Mesenchymal stem cell (in vitro differentiated cells and primary cell): Measurements from ENCODE around the gene EFTUD2.

Experiments
- DNase-seq: peaks from one replicate; pipeline ENCODE4 v3.0.0-alpha.2; 2013
- H2AFZ ChIP-seq: one replicate; pipeline ENCODE4 v1.6.1; 2013; ENCODE audit warnings: low read depth, mild to moderate bottlenecking, control low read depth, inconsistent platforms, low read length, moderate library complexity
- H2AK5ac ChIP-seq: 2 replicates; pipeline ENCODE4 v1.6.1; 2013; ENCODE audit warnings: low read length, moderate library complexity, mild to moderate bottlenecking, inconsistent platforms; ENCODE audit not compliant: severe bottlenecking
- H2BK120ac ChIP-seq: one replicate; pipeline ENCODE4 v1.6.1; 2013; ENCODE audit warnings: low read depth, mild to moderate bottlenecking, inconsistent platforms, low read length, moderate library complexity
- H2BK12ac ChIP-seq, 2 experiments: one replicate each; pipeline ENCODE4 v1.6.1; 2013; ENCODE audit warnings: inconsistent platforms in 2 of 2, low read length in 2 of 2, mild to moderate bottlenecking in 2 of 2, moderate library complexity in 2 of 2, control low read depth in 1 of 2
- H2BK15ac ChIP-seq: one replicate; pipeline ENCODE4 v1.6.1; 2013; ENCODE audit warnings: mild to moderate bottlenecking, low read depth, inconsistent platforms; ENCODE audit not compliant: poor library complexity, severe bottlenecking
- H2BK5ac ChIP-seq: 2 replicates; pipeline ENCODE4 v1.6.1; 2013; ENCODE audit warnings: low read depth, mild to moderate bottlenecking, low read length, control low read depth, inconsistent platforms; ENCODE audit not compliant: poor library complexity, severe bottlenecking
- H3K14ac ChIP-seq, 2 experiments: one replicate each; pipeline ENCODE4 v1.6.1; 2013; ENCODE audit warnings: inconsistent platforms in 2 of 2, low read length in 2 of 2, control low read depth in 1 of 2, mild to moderate bottlenecking in 1 of 2, moderate library complexity in 1 of 2
- H3K18ac ChIP-seq, 2 experiments: one replicate each; pipeline ENCODE4 v1.6.1; 2013; ENCODE audit warnings: inconsistent platforms in 2 of 2, low read length in 2 of 2, control low read depth in 1 of 2, low read depth in 1 of 2, mild to moderate bottlenecking in 1 of 2
- H3K23ac ChIP-seq, 2 experiments: one replicate each; pipeline ENCODE4 v1.6.1; 2013; ENCODE audit warnings: inconsistent platforms in 2 of 2, low read length in 2 of 2, mild to moderate bottlenecking in 2 of 2, moderate library complexity in 2 of 2, control low read depth in 1 of 2
- H3K27ac ChIP-seq: 2 replicates; pipeline ENCODE4 v1.5.1; 2013; ENCODE audit warnings: mild to moderate bottlenecking, moderate library complexity, low read length, control low read depth, inconsistent platforms; ENCODE audit not compliant: poor library complexity, severe bottlenecking
- H3K27me3 ChIP-seq, 2 experiments: 2 replicates each; pipeline versions ENCODE4 v1.6.1 to v1.7.0; 2013; ENCODE audit warnings: low read length in 2 of 2, mild to moderate bottlenecking in 2 of 2, moderate library complexity in 2 of 2, control low read depth in 1 of 2, inconsistent platforms in 1 of 2; ENCODE audit not compliant: control insufficient read depth in 1 of 2, insufficient read depth in 1 of 2
- H3K36me3 ChIP-seq, 2 experiments: 2 replicates each; pipeline versions ENCODE4 v1.6.1 to v1.7.0; 2013; ENCODE audit warnings: low read length in 2 of 2, control low read depth in 1 of 2, inconsistent platforms in 1 of 2, low read depth in 1 of 2, mild to moderate bottlenecking in 1 of 2; ENCODE audit not compliant: insufficient read depth in 2 of 2, control insufficient read depth in 1 of 2
- H3K4ac ChIP-seq, 2 experiments: one replicate each; pipeline ENCODE4 v1.6.1; 2013; ENCODE audit warnings: inconsistent platforms in 2 of 2, low read length in 2 of 2, mild to moderate bottlenecking in 2 of 2, moderate library complexity in 2 of 2, control low read depth in 1 of 2, low read depth in 1 of 2
- H3K4me1 ChIP-seq: 2 replicates; pipeline ENCODE4 v1.6.1; 2013; ENCODE audit warnings: low read depth, low read length, control low read depth; ENCODE audit not compliant: control insufficient read depth, insufficient read depth
- H3K4me2 ChIP-seq: 2 replicates; pipeline ENCODE4 v1.6.1; 2013; ENCODE audit warnings: low read length, mild to moderate bottlenecking, inconsistent platforms; ENCODE audit not compliant: poor library complexity, severe bottlenecking
- H3K4me3 ChIP-seq, 2 experiments: 2 replicates each; pipeline versions ENCODE4 v1.5.1 to v1.7.0; 2013; ENCODE audit warnings: low read length in 2 of 2, mild to moderate bottlenecking in 2 of 2, control low read depth in 1 of 2, low read depth in 1 of 2; ENCODE audit not compliant: insufficient read depth in 1 of 2
- H3K79me1 ChIP-seq: replicated peaks from 2 replicates; pipeline ENCODE4 v1.6.1; 2013; ENCODE audit warnings: mild to moderate bottlenecking, control low read depth, low read length, inconsistent platforms; ENCODE audit not compliant: poor library complexity, severe bottlenecking
- H3K9ac ChIP-seq: 2 replicates; pipeline ENCODE4 v1.7.0; 2013; ENCODE audit warnings: mild to moderate bottlenecking, low read length, moderate library complexity
- H3K9me3 ChIP-seq: 2 replicates; pipeline ENCODE4 v1.7.0; 2013; ENCODE audit warnings: mild to moderate bottlenecking, low read length; ENCODE audit not compliant: control insufficient read depth
- H4K8ac ChIP-seq: one replicate; pipeline ENCODE4 v1.6.1; 2013; ENCODE audit warnings: inconsistent platforms, mild to moderate bottlenecking, low read length, moderate library complexity
- H4K91ac ChIP-seq: one replicate; pipeline ENCODE4 v1.6.1; 2013; ENCODE audit warnings: mild to moderate bottlenecking, low read length, inconsistent platforms
- WGBS: methylation state at CpG from one replicate; pipeline ENCODE4 v1.1.7; 2013; ENCODE audit warnings: mixed read lengths; 5-methylcytosine and 5-hydroxymethylcytosine counted together

EFTUD2 gene

GRCh38 chr17:44904001-44904984, 5.0 kb upstream of the EFTUD2 start:
- H4K91ac ChIP-seq = peak overlapping the region; percentile 89
- no peak overlapping the region for H3K27ac ChIP-seq
- peak overlapping the region in 1 of 2 experiments; percentile 75 for H3K23ac ChIP-seq
- H2BK15ac ChIP-seq = peak overlapping the region; percentile 94
- H3K9me3 ChIP-seq = no peaks in the 10 kb centered on the region
- H3K36me3 ChIP-seq = peaks cover 0 to 9% of the 10 kb centered on the region in 2 experiments
- H2BK12ac ChIP-seq = peak overlapping the region; percentile 97
- peak overlapping the region; percentile 2 for H2AFZ ChIP-seq
- peaks cover 49% of the 10 kb centered on the region for H3K4me1 ChIP-seq
- no peak for DNase-seq
- H3K79me1 ChIP-seq = peaks cover 7% of the 10 kb centered on the region
- peak overlapping the region; percentile 18 to 28 for H3K18ac ChIP-seq
- peak overlapping the region; percentile 30 to 78 for H3K4ac ChIP-seq
- H3K4me3 ChIP-seq = no peak overlapping the region
- no peaks in the 10 kb centered on the region for H3K27me3 ChIP-seq
- H2BK5ac ChIP-seq = no peak overlapping the region
- peak overlapping the region; percentile 21 for H4K8ac ChIP-seq
- peak overlapping the region; percentile 65 for H2BK120ac ChIP-seq
- peak overlapping the region; percentile 72 for H2AK5ac ChIP-seq
- no peak overlapping the region for H3K4me2 ChIP-seq
- 98% methylated on average over 35 of the region's 35 CpGs for WGBS
- H3K9ac ChIP-seq = no peak overlapping the region
- no peak overlapping the region for H3K14ac ChIP-seq

GRCh38 chr17:44903012-44903685, 3.9 kb upstream of the EFTUD2 start:
- peaks cover 47% of the 10 kb centered on the region for H3K4me1 ChIP-seq

GRCh38 chr17:44902135-44902760, 3.0 kb upstream of the EFTUD2 start:
- Histone ChIP-seq H3K27me3 (no peaks in the 10 kb centered on the region), H3K23ac (no peak overlapping the region)

More at GRCh38 chr17:44903012-44903685, 3.9 kb upstream of the EFTUD2 start:
- peak overlapping the region in 1 of 2 experiments; percentile 31 for H2BK12ac ChIP-seq
- H3K4me2 ChIP-seq = no peak overlapping the region
- H3K36me3 ChIP-seq = peaks cover 0 to 9% of the 10 kb centered on the region in 2 experiments
- H2AK5ac ChIP-seq = no peak overlapping the region
- 93% methylated on average over 8 of the region's 8 CpGs for WGBS
- no peak for DNase-seq
- H3K23ac ChIP-seq = no peak overlapping the region
- no peak overlapping the region for H3K4me3 ChIP-seq
- H3K9ac ChIP-seq = no peak overlapping the region
- no peak overlapping the region for H2AFZ ChIP-seq
- H3K27me3 ChIP-seq = no peaks in the 10 kb centered on the region
- H2BK120ac ChIP-seq = no peak overlapping the region
- no peak overlapping the region for H3K4ac ChIP-seq
- H3K14ac ChIP-seq = no peak overlapping the region
- H4K8ac ChIP-seq = no peak overlapping the region
- H3K9me3 ChIP-seq = no peaks in the 10 kb centered on the region
- no peak overlapping the region for H3K27ac ChIP-seq
- peaks cover 7% of the 10 kb centered on the region for H3K79me1 ChIP-seq
- peak overlapping the region; percentile 26 for H2BK15ac ChIP-seq
- H2BK5ac ChIP-seq = no peak overlapping the region
- H3K18ac ChIP-seq = no peak overlapping the region
- no peak overlapping the region for H4K91ac ChIP-seq

More at GRCh38 chr17:44902135-44902760, 3.0 kb upstream of the EFTUD2 start:
- DNase-seq = no peak
- H4K8ac ChIP-seq = no peak overlapping the region
- peak overlapping the region; percentile 65 for H2BK15ac ChIP-seq
- peak overlapping the region; percentile 55 for H3K27ac ChIP-seq
- no peak overlapping the region for H2BK120ac ChIP-seq
- H3K9me3 ChIP-seq = no peaks in the 10 kb centered on the region
- H3K4ac ChIP-seq = peak overlapping the region in 1 of 2 experiments; percentile 31
- no peak overlapping the region for H3K4me2 ChIP-seq
- H2AFZ ChIP-seq = no peak overlapping the region
- no peak overlapping the region for H3K9ac ChIP-seq
- peaks cover 3% of the 10 kb centered on the region for H3K79me1 ChIP-seq
- H2BK5ac ChIP-seq = peak overlapping the region; percentile 32
- H2BK12ac ChIP-seq = peak overlapping the region in 1 of 2 experiments; percentile 45
- peak overlapping the region; percentile 33 for H2AK5ac ChIP-seq
- peak overlapping the region in 1 of 2 experiments; percentile 64 for H3K18ac ChIP-seq
- H3K4me1 ChIP-seq = peaks cover 47% of the 10 kb centered on the region
- no peak overlapping the region for H3K4me3 ChIP-seq
- no peak overlapping the region for H4K91ac ChIP-seq
- WGBS = 89% methylated on average over 17 of the region's 17 CpGs
- peaks cover 0 to 9% of the 10 kb centered on the region in 2 experiments for H3K36me3 ChIP-seq
- no peak overlapping the region for H3K14ac ChIP-seq
